COLO829 (cell line): ENCODE results near the gene HYAL4.

Source experiments
- DNase-seq: peaks from one replicate; pipeline ENCODE4 v3.0.0; 2012; ENCODE audit warnings: low spot score

Gene HYAL4

DNA sequence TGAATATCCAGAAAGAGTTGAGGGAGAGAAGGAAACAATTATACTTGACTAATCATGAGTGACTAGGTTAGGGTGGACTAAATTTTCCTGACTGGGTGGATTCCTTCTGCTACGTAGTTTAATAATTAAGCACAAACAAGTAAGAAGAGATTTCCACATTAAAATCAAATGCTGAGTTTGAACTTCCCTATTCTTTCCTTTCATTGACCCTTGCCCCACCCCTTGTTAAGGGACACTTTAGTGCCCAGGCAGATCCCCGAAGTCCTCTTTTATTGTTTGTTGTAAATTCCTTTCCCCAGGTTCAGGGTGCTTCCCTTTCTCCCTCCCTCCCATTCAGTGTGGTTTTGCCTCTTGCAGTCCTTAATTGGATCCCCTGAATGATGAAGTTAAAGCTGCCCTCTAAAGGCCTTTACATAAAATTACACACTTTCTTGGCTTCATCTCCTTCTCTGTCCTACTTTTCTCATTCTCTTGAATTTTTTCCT is 71.3 kb downstream of the HYAL4 start:
- peak; percentile 27 for DNase-seq

DNA sequence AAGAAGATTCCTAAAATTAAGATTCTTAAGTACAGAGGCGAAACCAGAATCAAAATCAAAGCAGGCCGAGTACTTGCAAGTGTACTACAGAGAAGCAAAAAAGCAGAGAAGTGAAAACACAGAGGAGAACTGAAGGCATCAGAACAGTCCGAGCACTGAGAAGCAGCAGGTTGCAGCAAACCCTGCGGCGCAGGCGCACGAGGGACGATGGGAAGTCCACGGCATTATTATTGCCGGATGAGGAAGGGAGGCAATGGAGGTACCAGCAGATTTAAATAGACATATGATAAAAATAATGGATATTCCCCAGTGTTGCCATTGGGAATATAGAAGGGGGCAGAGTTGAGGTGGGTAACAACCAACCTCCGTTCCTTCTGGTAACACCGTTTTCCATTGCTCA is 72.9 kb downstream of the HYAL4 start:
- DNase-seq, result no peak

DNA sequence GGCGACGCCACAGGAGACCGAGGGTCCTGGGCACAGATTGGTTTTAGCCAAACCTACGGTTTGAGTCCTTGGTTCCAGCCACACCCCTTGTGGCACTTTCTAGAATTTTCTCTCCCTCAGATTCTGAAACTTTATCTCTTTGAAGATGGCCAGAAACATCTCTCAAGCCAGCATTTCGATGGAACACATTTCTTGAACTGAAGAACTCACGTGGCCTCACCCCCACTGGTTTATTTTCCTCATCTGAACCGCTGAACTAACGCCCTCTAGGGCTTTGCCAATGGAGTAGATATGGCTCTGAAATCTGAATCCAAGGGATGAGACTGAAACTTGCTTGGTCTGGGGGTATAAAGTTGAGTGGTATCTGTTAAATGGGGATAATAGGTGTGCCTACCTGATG is 73.3 kb downstream of the HYAL4 start:
- no peak for DNase-seq

DNA sequence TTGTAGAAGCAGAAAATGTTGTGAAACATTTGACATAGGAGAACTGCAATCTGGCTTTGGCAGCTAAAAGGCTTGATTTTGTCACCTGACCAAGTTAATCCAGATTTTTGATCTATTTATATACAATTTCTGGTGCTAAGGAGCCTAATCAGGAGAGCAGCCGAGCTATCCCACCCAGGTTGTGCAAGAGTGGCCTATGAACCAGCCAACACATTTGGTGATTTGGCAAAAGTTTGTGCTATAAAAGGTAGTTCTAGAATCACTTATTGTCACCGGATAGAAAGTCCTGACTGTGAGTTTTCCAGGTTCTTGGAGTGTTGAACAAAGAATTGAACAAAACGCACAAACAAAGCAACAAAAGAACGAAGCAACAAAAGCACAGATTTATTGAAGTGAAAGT is 78.6 kb downstream of the HYAL4 start:
- no peak for DNase-seq

DNA sequence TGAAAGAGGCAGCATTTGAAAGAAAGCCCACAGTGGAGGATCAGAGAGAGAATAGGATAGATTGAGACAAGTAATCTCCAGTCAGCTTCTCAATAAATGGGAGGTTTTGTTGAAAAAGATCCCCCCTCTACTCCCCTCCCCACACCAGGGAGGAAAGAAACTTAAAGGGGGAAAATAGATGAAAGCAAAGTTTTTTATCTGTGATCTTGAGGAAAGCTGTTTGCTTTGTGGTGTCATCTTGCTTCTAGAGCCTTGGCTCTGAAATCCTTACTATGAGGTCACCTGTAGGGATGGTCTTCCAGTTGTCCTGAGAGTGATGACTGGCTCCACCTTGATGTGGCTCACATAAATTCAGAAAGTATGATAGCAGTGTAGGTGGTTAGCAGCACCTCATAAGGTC is 80.0 kb downstream of the HYAL4 start, which contains the start of gene SPAM1:
Gene SPAM1, plus strand, starts transcription at position 301 of the 400 bp plus-strand sequence. CDS start 28,330 bp downstream, outside the sequence.
- no peak for DNase-seq
